ENCODE data around the gene SH3TC2.

SH3TC2 gene

DNA sequence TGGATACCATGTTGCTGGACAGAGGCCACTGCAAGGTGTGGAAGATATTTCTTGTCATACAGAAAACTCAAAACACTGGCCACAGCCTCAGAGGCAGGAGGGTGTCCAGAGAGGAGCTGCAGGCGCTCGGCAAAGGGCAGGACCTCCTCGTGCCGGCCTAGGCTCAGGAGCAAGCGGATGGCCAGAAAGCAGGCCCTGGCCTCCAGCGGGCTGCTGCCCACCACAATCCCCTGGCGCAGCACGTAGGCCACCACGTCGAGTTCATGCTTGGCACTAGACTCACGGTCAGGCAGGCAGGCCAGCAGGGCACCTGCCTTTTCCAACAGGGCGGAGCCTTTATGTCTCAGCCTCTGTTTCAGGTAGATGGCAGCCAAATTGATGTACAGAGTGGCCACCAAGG is 35.2 kb downstream of the SH3TC2 start:
- no peak for DNase-seq

DNA sequence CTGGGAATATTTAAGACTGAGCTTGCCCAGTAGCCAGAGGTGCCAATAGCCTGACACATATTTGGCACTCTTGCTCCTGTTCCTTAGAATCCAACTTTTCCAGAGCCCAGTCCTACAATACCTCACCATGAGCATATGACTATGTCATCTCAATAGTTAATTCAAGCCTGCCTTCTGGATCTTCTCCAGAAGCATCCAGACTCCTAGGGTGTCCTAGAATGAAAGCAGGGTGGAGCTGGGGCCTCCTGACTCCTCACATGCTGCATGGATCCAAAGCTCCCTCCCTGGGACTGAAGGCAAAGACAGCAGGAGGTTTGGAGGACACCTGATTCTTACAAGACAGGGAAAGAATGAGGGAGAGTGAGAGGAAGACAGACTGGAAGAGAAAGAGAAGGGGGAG is 37.9 kb downstream of the SH3TC2 start:
- DNase-seq = no peak

DNA sequence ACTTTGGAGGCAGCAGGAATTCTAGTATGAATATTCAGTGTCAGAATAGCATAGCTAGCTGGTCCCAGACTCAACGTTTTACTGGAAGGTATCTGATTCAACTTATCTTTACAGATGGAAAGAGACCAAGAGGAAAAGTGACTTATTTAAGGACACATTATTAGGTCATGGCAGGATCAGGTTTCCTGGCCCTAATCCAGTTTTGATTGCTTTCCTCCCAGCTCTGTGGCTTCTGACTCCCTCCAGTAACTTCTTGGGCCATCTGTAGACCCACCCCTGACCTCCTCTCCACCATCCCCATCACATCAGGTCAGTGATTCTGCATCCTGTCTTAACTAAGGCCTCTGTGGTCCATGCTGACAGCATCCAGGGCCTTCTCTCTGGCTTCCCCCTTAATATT is 38.4 kb downstream of the SH3TC2 start:
- DNase-seq = no peak

GRCh38 chr5:149022200-149022599 is 40.7 kb downstream of the SH3TC2 start:
- DNase-seq = no peak

- no peak for DNase-seq
Observed at GRCh38 chr5:149019679-149020078, 43.2 kb downstream of the SH3TC2 start.

DNA sequence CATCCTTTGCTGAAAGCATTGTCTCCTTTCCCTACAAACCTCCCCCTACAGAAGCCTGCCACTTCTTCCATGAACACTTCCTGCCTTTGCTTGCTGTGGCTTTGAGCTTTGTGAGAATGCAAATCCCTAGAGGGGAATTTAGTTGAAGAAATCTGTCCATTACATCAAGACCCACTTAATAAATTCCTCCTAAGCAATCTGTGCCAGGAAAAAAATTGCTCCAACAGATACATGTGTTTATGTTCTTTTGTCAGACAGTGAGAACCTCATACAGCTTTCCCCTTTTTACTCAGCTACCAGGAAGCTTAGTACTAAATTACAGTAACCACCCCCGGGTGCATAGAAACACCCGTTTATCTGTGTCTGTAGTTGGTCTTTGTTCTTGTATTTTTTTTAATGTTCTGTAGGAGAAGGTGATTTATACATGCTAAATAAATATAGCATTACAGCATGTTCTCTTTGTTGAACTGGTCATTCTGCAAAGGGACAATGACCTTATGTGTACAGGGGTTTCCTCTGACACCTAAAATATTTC is 43.9 kb downstream of the SH3TC2 start:
- DNase-seq = no peak

DNA sequence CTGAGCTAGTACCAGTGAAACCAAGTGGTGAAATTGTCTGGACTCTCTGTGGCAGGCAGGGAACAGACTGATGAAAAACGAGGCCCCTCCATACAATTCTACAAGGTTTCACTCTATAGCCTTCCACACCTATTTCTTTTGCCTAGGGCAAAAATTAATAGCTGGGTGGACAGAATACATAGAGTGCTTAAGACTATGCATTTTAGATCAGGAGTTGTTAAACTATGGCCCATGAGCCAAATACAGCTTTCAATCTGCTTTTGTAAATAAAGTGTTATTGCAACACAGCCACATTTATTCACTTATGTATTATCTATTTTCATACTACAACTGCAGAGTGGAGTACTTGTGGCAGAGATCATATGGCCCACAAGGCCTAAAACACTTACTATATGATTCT is 45.2 kb downstream of the SH3TC2 start:
- no peak for DNase-seq

- DNase-seq = no peak
Observed at GRCh38 chr5:149015561-149015960, 47.3 kb downstream of the SH3TC2 start.

GRCh38 chr5:149015126-149015525 is 47.7 kb downstream of the SH3TC2 start:
- DNase-seq = no peak

DNA sequence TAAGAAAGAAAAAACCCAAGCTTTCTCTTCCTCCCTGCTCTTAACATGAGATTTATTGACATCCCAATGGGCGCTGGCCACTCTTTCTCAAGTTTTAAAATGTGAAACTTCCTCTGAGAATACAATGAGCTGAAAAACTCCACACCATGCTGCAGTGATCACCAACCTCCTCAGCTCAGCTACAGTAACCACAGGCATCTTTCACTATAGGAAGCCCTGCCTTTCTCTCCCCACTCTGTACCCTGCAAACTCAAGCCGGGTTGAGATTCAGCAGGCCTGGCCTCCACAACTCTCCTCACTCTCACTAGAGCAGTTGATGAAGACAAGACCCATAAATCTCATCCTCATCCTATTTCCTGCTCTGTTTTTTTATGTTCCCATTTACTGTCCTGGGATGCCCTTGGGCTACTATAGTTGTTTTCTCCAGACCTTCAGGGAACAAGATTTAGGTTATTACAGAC is 48.3 kb downstream of the SH3TC2 start:
- no peak for DNase-seq

DNA sequence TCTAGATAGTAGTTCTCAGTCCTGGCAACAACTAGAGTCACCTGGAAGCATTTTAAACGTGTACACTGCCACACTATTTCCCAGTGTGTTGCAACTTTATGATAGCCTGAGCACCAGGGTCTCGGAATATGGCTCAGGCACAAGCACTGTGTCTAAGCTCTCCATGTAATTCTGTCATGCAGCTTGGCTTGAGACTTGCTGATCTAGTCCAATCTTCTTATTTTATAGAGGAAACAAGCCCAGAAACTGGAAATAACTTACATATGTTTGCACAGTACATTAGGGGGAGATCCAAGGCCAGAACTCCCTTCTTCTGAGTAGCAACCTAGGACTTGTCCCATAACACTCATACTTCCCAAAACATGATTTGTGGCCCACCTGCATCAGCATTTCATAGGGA is 49.1 kb downstream of the SH3TC2 start:
- no peak for DNase-seq

DNA sequence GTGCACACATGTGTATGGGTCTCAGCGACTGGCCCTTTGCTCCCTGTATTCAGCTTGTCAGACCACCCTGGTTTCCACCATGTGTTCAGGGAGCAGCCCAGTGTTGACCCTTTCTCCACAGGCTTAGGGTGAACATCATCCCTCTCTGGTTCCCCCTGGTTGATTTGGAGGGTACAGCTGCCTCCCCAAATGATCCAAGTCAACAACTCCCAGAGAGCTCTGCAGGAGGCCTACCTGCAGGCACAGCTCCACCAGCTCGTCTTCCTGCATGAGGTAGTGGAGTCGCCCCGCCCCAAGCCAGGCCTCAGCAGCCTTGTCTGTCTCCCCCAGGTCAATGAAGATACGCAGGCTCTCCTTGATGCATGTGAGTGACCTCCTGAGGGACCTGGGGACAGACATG is 50.5 kb downstream of the SH3TC2 start:
- DNase-seq = no peak

- no peak for DNase-seq
Observed at GRCh38 chr5:149011728-149012127, 51.1 kb downstream of the SH3TC2 start.

DNA sequence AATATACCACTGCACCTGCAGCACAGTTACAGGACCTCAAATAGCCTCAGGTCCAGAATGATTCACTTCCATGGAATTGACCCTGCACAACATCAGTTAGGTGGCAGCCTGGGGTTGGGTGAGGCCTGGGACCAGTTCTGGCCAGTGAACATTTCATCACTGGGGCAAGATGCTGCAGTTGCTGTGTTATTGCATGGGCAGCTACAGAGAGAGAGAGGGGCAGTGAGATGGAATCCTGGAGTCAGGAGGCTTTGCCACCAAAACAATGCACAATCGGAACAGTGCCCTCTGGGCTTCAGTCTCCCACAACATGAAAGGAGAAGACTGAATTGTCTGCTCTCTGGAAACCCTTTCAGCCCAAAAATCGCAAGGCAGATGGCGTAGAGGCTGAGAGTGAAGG is 51.8 kb downstream of the SH3TC2 start:
- DNase-seq = no peak

DNA sequence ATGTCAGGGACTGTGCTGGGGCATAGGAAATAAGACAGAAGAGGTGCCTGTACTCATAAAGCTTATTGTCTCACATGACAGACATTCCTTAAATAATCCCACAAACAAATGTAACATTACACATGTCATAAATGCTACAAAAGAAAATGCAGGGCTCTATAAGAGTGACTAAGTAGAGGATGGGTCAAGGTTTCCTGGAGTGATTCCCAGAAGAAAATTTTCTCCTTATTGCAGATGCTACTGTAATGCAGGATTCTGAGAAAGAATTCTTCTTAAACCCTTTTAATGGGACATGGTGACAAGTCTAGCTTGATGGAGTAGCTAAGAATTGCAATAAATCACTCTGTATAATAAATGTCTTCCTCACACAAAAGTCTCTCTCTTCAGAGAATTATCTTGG is 55.7 kb downstream of the SH3TC2 start:
- no peak for DNase-seq

GRCh38 chr5:149006426-149006825 is 56.4 kb downstream of the SH3TC2 start:
- no peak for DNase-seq

GRCh38 chr5:149005077-149005892 is 57.6 kb downstream of the SH3TC2 start:
- DNase-seq = no peak

- no peak for DNase-seq
Observed at GRCh38 chr5:149004559-149004958, 58.3 kb downstream of the SH3TC2 start.

GRCh38 chr5:149002761-149003689 is 59.8 kb downstream of the SH3TC2 start:
- DNase-seq = no peak

GRCh38 chr5:149002053-149002452 is 60.8 kb downstream of the SH3TC2 start:
- no peak for DNase-seq

DNA sequence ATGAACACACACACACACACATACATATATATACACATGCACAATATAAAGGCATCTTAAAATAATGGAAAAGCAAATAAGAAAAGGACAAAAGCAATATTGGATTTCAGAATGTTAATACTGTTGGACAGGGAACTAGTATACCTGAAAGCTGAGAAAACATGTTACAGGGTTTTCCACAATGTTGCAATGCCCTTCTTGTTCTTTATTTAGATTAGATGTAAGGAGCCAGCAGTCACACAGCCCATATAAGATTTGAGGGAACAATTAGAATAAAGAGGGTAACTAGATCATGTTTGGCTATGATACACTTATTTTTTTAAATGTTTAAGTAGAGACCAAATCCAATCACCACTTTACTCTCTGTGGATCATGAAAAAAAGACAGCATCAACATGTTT is 61.7 kb downstream of the SH3TC2 start:
- no peak for DNase-seq

GRCh38 chr5:148999741-149000140 is 63.1 kb downstream of the SH3TC2 start:
- no peak for DNase-seq

GRCh38 chr5:148998174-148998797 is 64.6 kb downstream of the SH3TC2 start:
- no peak for DNase-seq

Data from stimulated activated CD4-positive, alpha-beta T cell treated with anti-CD3 and anti-CD28 coated beads, Interleukin-4, amount 100 ng/mL, for 1 hour (primary cell).